Activated naive CD4-positive, alpha-beta T cell treated with anti-CD3 and anti-CD28 coated beads, Interleukin-2, amount 50 U/mL, for 24 hours (primary cell): ENCODE data around the gene RSPH10B2.
"Not testable (repeated sequence)": the region's sequence is repeated elsewhere in the genome, so short reads cannot be mapped to it uniquely, and the experiment has no call there.

Experiments
- H3K27ac Mint-ChIP-seq: one replicate; pipeline ENCODE4 v1.8.0; 2021; ENCODE audit warnings: mild to moderate bottlenecking, mixed read lengths
- H3K27me3 Mint-ChIP-seq: one replicate; pipeline ENCODE4 v1.8.0; 2021; ENCODE audit warnings: mixed read lengths
- H3K36me3 Mint-ChIP-seq: one replicate; pipeline ENCODE4 v1.8.0; 2021; ENCODE audit warnings: mixed read lengths
- H3K4me1 Mint-ChIP-seq: one replicate; pipeline ENCODE4 v1.8.0; 2021; ENCODE audit warnings: mixed read lengths
- H3K4me3 Mint-ChIP-seq: one replicate; pipeline ENCODE4 v1.8.0; 2021; ENCODE audit warnings: mild to moderate bottlenecking, mixed read lengths
- H3K9me3 Mint-ChIP-seq: one replicate; pipeline ENCODE4 v1.8.0; 2021; ENCODE audit warnings: mixed read lengths

The RSPH10B2 gene

DNA sequence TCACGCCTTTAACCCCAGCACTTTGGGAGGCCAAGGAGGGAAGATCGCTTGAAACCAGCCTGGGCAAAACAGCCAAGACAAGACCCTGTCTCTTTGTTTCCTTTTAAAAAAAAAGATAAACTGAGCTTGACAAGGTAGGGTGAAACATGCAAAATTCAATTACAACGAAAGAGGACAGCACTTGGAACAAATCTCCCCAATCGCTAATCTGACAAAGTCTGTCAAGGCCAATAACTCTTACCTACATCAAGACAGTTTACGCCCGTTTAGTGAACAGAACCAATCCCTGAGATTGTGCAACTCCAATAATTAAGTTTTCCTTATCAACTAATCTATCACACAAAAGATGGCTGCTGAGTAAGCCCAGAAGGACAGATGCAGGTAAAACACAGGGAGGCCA lies 67.7 kb downstream of the RSPH10B2 start:
- H3K27ac Mint-ChIP-seq, H3K27me3 Mint-ChIP-seq, H3K9me3 Mint-ChIP-seq, H3K4me1 Mint-ChIP-seq, H3K4me3 Mint-ChIP-seq, H3K36me3 Mint-ChIP-seq: not testable (repeated sequence)

GRCh38 chr7:6825236-6826125 lies 71.6 kb downstream of the RSPH10B2 start:
- not testable (repeated sequence) for H3K4me1 Mint-ChIP-seq, H3K9me3 Mint-ChIP-seq, H3K27me3 Mint-ChIP-seq, H3K36me3 Mint-ChIP-seq
- Mint-ChIP-seq H3K4me3 (peak overlapping the region; percentile 77), H3K27ac (peak overlapping the region; percentile 68)

- Mint-ChIP-seq H3K4me3 (peak within 1 kb of the TSS; percentile 97), H3K27ac (peak within 1 kb of the TSS; percentile 96)
- not testable (repeated sequence) for H3K4me1 Mint-ChIP-seq, H3K36me3 Mint-ChIP-seq, H3K27me3 Mint-ChIP-seq, H3K9me3 Mint-ChIP-seq
These were observed 72.2 kb downstream of the RSPH10B2 start, which contains the start of gene CCZ1B for GRCh38 chr7:6826151-6826550. Gene CCZ1B (minus strand): TSS chr7:6826275. CDS start chr7:6826197, 78 bp downstream.

DNA sequence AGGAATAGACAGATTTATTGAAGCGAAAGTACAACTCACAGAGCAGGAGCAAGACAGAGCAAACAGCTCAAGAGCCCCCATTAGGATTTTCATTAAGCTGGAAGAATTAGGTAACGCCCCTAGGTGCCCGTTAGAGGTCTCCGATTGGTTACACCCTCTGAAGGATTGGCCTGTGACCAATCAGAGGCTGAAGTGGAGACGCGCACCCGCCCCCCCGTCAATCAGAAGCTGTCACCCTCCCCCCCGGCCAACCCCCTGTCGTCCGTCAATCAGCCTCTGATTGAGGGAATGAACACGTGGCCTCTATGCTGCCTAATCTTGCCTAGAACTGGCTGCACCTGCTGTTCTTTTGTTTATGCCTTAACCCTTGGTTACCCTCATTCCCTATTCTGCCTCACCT lies 73.3 kb downstream of the RSPH10B2 start:
- H3K4me3 Mint-ChIP-seq: peak overlapping the region; percentile 64
- not testable (repeated sequence) for H3K4me1 Mint-ChIP-seq, H3K9me3 Mint-ChIP-seq, H3K27ac Mint-ChIP-seq, H3K27me3 Mint-ChIP-seq, H3K36me3 Mint-ChIP-seq

DNA sequence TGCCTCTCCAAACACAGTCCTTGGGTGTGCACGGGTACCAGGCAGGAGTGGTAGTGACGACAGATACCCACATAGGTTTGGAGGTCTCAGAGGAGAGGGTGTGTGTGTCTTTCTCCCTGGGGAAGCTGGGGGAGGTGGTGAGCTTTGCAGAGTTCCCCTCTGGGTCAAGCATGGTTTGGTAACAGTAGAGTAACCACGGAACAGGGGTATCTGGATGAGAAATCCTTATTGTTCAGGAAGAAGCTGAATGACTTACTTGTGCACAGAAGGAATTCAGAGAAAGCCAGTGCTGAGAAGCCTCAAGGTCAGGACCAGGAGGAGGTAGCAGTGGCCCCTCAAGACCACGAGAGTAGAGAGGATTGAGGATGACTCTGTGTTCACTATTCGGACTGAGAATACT lies 75.7 kb downstream of the RSPH10B2 start:
- not testable (repeated sequence) for H3K4me1 Mint-ChIP-seq, H3K4me3 Mint-ChIP-seq, H3K36me3 Mint-ChIP-seq, H3K9me3 Mint-ChIP-seq, H3K27ac Mint-ChIP-seq, H3K27me3 Mint-ChIP-seq

DNA sequence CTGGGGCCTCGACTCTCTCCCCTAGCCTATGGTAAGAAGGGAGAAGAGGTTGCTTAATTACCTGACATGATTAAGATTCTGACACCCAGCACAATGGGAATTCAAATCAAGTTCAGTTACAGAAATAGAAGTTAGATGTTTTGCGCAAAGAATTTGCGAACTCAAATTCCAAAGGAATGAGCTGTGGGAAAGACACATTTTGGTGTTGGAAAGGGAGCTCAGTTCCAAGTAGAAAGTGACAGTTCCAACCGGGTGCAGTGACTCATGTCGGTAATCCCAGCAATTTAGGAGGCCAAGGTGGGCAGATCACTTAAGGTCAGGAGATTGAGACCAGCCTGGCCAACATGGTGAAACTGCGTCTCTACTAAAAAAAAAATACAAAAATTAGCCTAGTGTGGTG lies 76.1 kb downstream of the RSPH10B2 start:
- H3K4me1 Mint-ChIP-seq, H3K27me3 Mint-ChIP-seq, H3K9me3 Mint-ChIP-seq, H3K4me3 Mint-ChIP-seq, H3K27ac Mint-ChIP-seq, H3K36me3 Mint-ChIP-seq: not testable (repeated sequence)

GRCh38 chr7:6831018-6831725 lies 77.3 kb downstream of the RSPH10B2 start:
- Mint-ChIP-seq H3K4me1 (no peaks in the 10 kb centered on the region), H3K27me3 (peaks cover 6% of the 10 kb centered on the region), H3K4me3 (no peak overlapping the region), H3K9me3 (no peaks in the 10 kb centered on the region), H3K36me3 (no peaks in the 10 kb centered on the region), H3K27ac (no peak overlapping the region)

GRCh38 chr7:6833636-6834035 lies 79.7 kb downstream of the RSPH10B2 start:
- H3K27me3 Mint-ChIP-seq: peaks cover 9% of the 10 kb centered on the region

GRCh38 chr7:6835521-6835920 lies 81.6 kb downstream of the RSPH10B2 start:
- peaks cover 11% of the 10 kb centered on the region for H3K27me3 Mint-ChIP-seq
- H3K9me3 Mint-ChIP-seq, H3K4me3 Mint-ChIP-seq, H3K36me3 Mint-ChIP-seq, H3K4me1 Mint-ChIP-seq, H3K27ac Mint-ChIP-seq: not testable (repeated sequence)

More at GRCh38 chr7:6833636-6834035, 79.7 kb downstream of the RSPH10B2 start:
- Mint-ChIP-seq H3K27ac (no peak overlapping the region), H3K4me3 (no peak overlapping the region), H3K4me1 (no peaks in the 10 kb centered on the region), H3K9me3 (no peaks in the 10 kb centered on the region), H3K36me3 (no peaks in the 10 kb centered on the region)

GRCh38 chr7:6837081-6837480 lies 83.2 kb downstream of the RSPH10B2 start:
- peaks cover 18% of the 10 kb centered on the region for H3K27me3 Mint-ChIP-seq
- H3K27ac Mint-ChIP-seq, H3K4me1 Mint-ChIP-seq, H3K9me3 Mint-ChIP-seq, H3K36me3 Mint-ChIP-seq, H3K4me3 Mint-ChIP-seq: not testable (repeated sequence)

DNA sequence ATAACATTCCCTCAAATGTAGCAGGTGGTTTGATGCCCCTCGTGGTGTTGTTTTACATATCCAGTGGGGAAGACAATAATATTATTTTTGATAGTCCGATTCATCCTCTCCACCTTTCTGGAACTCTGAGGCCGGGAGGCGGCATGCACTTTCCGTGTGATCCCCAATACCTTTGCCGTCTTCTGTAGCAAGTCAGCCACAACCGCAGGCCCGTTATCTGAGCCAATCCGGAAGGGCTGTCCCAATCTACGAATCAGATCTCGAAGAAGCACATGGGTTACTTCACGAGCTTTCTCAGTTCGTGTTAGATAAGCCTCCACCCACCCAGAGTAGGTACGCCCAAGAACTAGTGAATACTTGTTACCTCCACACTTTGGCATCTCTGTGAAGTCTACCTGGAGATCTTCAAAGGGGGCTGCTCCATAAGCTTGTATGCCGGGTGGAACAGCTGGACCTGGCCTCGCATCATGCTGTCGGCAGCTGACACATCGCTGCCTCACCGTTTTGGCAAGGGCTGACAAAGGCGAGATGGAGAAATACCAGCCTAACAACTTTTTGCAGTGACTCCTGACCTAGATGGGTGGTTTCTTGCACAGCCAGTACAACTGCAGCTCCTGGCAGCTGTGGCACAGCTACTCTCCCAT lies 88.5 kb downstream of the RSPH10B2 start:
- H3K27me3 Mint-ChIP-seq: peaks cover 11% of the 10 kb centered on the region
- H3K4me3 Mint-ChIP-seq, H3K4me1 Mint-ChIP-seq, H3K27ac Mint-ChIP-seq, H3K9me3 Mint-ChIP-seq, H3K36me3 Mint-ChIP-seq: not testable (repeated sequence)

GRCh38 chr7:6843092-6843491 lies 89.2 kb downstream of the RSPH10B2 start:
- H3K4me1 Mint-ChIP-seq, H3K27ac Mint-ChIP-seq, H3K9me3 Mint-ChIP-seq, H3K36me3 Mint-ChIP-seq, H3K4me3 Mint-ChIP-seq: not testable (repeated sequence)
- H3K27me3 Mint-ChIP-seq: peaks cover 11% of the 10 kb centered on the region

GRCh38 chr7:6843654-6844053 lies 89.8 kb downstream of the RSPH10B2 start:
- not testable (repeated sequence) for H3K4me1 Mint-ChIP-seq, H3K36me3 Mint-ChIP-seq, H3K9me3 Mint-ChIP-seq, H3K4me3 Mint-ChIP-seq, H3K27ac Mint-ChIP-seq
- H3K27me3 Mint-ChIP-seq: peaks cover 11% of the 10 kb centered on the region

DNA sequence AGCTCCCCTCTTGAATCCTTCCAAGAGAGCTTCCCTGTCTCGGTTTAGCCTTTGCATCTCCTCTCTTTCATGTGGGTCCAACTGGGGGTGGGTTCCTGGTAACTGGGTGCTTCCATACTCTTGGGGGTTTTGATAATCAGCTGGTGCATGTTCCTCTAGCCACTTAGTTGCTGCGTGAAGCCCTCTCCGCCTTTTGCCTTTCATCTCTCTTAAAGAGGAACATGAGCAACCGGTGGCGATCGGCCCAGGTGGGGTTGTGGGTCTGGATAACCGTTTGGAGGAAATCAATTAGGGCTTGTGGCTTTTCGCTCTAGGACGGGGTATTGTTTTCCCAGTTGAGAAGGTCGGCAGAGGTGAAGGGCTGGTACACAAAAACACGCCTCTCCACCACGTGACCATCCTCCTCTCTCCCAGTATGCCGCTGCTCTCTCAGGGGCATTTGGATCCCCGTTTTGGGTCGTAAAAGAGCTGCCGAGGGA lies 92.1 kb downstream of the RSPH10B2 start:
- not testable (repeated sequence) for H3K27me3 Mint-ChIP-seq

DNA sequence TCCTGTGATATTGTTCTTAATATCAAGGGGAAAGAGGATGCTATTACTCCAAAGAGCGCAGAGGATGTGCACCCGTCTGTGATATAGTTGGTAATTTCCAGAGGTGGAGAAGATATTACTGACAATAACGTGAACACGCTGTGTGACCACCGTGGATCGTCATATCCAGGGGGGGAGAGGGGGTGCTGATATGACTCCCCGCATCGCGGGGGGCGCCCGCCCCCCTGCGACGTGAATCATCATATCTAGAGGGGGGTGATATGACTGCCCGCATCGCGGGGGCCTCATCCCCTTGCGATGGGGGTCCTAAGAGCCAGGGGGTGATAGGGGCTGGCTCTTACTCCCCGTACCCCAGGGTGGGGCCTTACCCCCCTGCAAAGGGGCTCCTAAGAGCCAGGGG lies 93.8 kb downstream of the RSPH10B2 start:
- H3K36me3 Mint-ChIP-seq, H3K4me1 Mint-ChIP-seq, H3K27ac Mint-ChIP-seq, H3K9me3 Mint-ChIP-seq, H3K27me3 Mint-ChIP-seq, H3K4me3 Mint-ChIP-seq: not testable (repeated sequence)

More for the DNA sequence above, 92.1 kb downstream of the RSPH10B2 start:
- not testable (repeated sequence) for H3K36me3 Mint-ChIP-seq, H3K4me3 Mint-ChIP-seq, H3K27ac Mint-ChIP-seq, H3K4me1 Mint-ChIP-seq, H3K9me3 Mint-ChIP-seq
